GM18502 (cell line): ENCODE measurements around the gene CFAP68.
A peak's percentile ranks its signal among the peaks of the same experiment; 100 is the strongest.
"Not testable (repeated sequence)": the region's sequence is repeated elsewhere in the genome, so short reads cannot be mapped to it uniquely, and the experiment has no call there.

Source experiments
- ATAC-seq: cut with Tn5 transposase; IDR thresholded peaks from one replicate; pipeline ENCODE4 v1.9.1; 2021; ENCODE audit warnings: mild to moderate bottlenecking; ENCODE audit not compliant: unreplicated experiment, poor library complexity

The CFAP68 gene

GRCh38 chr11:111870113-111870512 lies 9.2 kb upstream of the CFAP68 start:
- ATAC-seq = no peak

GRCh38 chr11:111870522-111870885 lies 8.8 kb upstream of the CFAP68 start:
- ATAC-seq = no peak

GRCh38 chr11:111870886-111871692 lies 8.3 kb upstream of the CFAP68 start, which contains the start of gene ALG9:
Gene ALG9 (minus strand): TSS chr11:111871581. CDS start chr11:111871482, 99 bp downstream.
- peak; percentile 91 for ATAC-seq

- no peak for ATAC-seq
Observed at GRCh38 chr11:111871693-111872161, 7.6 kb upstream of the CFAP68 start.

GRCh38 chr11:111878385-111878848 lies 924 bp upstream of the CFAP68 start:
- ATAC-seq = peak; percentile 7

- no peak for ATAC-seq
Observed at GRCh38 chr11:111879637-111879960, 258 bp downstream of the CFAP68 start.

GRCh38 chr11:111882202-111882601 lies 2.9 kb downstream of the CFAP68 start:
- no peak for ATAC-seq

GRCh38 chr11:111885053-111885452 lies 5.7 kb downstream of the CFAP68 start:
- ATAC-seq = not testable (repeated sequence)

- no peak for ATAC-seq
Observed at GRCh38 chr11:111886032-111886431, 6.7 kb downstream of the CFAP68 start.

GRCh38 chr11:111886844-111887243 lies 7.5 kb downstream of the CFAP68 start:
- no peak for ATAC-seq

GRCh38 chr11:111905411-111905810 lies 26.1 kb downstream of the CFAP68 start:
- ATAC-seq = no peak

GRCh38 chr11:111906680-111907079 lies 27.3 kb downstream of the CFAP68 start:
- ATAC-seq = no peak

GRCh38 chr11:111908639-111909305 lies 29.4 kb downstream of the CFAP68 start:
- no peak for ATAC-seq

- ATAC-seq = no peak
Observed at GRCh38 chr11:111909378-111909777, 30.0 kb downstream of the CFAP68 start.

- no peak for ATAC-seq
Observed at GRCh38 chr11:111910676-111911562, 31.6 kb downstream of the CFAP68 start.

- ATAC-seq = no peak
Observed at GRCh38 chr11:111911563-111912401, 32.4 kb downstream of the CFAP68 start, which contains the start of gene CRYAB. Gene CRYAB (minus strand): TSS chr11:111911770. CDS start chr11:111911724, 46 bp downstream.

GRCh38 chr11:111912535-111912934 lies 33.2 kb downstream of the CFAP68 start, which contains the start of gene HSPB2:
Gene HSPB2 (plus strand): TSS chr11:111912734. CDS start chr11:111912830, 96 bp downstream.
- no peak for ATAC-seq

- ATAC-seq = no peak
Observed at GRCh38 chr11:111913031-111913861, 33.9 kb downstream of the CFAP68 start.

GRCh38 chr11:111913997-111914396 lies 34.7 kb downstream of the CFAP68 start:
- no peak for ATAC-seq
